Prostate gland (tissue), 2 donors: ENCODE data around the gene GMPS.

ENCODE experiments used
- POLR2A ChIP-seq: fragments of 450-650 bp; IDR thresholded peaks from one replicate; pipeline ENCODE4 v1.6.1; 2016; ENCODE audit warnings: antibody characterized with exemption, mild to moderate bottlenecking
- POLR2AphosphoS5 ChIP-seq: sonication (generic); formaldehyde crosslinking; IDR thresholded peaks from one replicate; pipeline ENCODE4 v1.6.1; 2017; ENCODE audit warnings: antibody characterized with exemption
- TF ChIP-seq, protein P1 (sequence below), 4 experiments: fragments of 200-600 bp in 2 of 4; fragments of 450-650 bp in 2 of 4; sonication (generic) in 2 of 4; IDR thresholded peaks; 1 replicate in 3 of 4; 2 replicates in 1 of 4; pipeline ENCODE4 v1.5.1; 2016 to 2019; ENCODE audit warnings: antibody characterized with exemption in 4 of 4, mild to moderate bottlenecking in 2 of 4, moderate library complexity in 2 of 4

DNA sequence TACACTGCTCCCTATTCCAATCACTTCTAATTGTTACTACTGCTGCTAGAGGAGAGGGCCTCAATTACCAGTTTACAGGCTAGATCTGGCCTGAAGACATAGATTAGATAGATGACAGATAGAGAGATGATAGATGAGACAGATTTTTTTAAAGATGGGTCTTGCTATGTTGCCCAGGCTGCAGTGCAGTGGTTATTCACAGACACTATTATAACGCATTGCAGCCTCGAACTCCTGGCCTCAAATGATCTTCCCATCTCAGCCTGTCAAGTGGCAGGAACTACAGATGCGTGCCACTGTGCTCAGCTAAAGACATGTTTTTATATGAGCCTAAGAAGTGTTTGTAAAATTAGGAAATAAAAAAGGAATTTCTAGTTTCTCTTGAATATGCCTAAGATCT, 22.5 kb upstream of the GMPS start:
- TF ChIP-seq, protein P1, sequence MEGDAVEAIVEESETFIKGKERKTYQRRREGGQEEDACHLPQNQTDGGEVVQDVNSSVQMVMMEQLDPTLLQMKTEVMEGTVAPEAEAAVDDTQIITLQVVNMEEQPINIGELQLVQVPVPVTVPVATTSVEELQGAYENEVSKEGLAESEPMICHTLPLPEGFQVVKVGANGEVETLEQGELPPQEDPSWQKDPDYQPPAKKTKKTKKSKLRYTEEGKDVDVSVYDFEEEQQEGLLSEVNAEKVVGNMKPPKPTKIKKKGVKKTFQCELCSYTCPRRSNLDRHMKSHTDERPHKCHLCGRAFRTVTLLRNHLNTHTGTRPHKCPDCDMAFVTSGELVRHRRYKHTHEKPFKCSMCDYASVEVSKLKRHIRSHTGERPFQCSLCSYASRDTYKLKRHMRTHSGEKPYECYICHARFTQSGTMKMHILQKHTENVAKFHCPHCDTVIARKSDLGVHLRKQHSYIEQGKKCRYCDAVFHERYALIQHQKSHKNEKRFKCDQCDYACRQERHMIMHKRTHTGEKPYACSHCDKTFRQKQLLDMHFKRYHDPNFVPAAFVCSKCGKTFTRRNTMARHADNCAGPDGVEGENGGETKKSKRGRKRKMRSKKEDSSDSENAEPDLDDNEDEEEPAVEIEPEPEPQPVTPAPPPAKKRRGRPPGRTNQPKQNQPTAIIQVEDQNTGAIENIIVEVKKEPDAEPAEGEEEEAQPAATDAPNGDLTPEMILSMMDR (IDR thresholded peaks at IDR 0.05): no peak
- TF ChIP-seq POLR2AphosphoS5: no peak
- no peak for TF ChIP-seq POLR2A
